ENCODE measurements around the gene CLC. TPM values are rescaled to one million over a fixed set of nuclear protein-coding genes. Genes with fewer than 3 reads are reported as not detected.

Gene CLC
- total RNA-seq, 2 experiments from 2014 or later = not detected

DNA sequence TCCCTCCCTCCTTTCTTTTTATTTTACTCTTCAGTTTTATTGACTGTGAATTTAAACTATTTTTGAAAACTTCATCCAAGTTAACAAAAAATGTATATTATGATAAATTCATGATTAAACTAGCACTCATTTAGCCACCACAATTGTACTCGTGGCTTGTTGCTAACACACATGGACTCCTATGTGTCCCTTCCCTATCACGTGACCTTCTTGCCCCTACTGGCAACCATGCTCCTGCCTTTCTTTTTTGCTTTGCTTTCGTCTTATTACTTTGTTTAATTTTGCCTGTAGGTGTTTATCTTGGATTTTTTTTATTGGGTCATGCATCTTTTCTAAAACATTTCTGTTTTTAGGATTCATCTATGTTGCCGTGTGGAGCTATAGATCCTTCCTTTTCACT is 8.2 kb downstream of the CLC start:
- no peaks in the 10 kb centered on the region for H3K4me1 ChIP-seq (ENCODE audit: insufficient read depth, low read length, poor library complexity, severe bottlenecking)
- TF ChIP-seq, protein P1, sequence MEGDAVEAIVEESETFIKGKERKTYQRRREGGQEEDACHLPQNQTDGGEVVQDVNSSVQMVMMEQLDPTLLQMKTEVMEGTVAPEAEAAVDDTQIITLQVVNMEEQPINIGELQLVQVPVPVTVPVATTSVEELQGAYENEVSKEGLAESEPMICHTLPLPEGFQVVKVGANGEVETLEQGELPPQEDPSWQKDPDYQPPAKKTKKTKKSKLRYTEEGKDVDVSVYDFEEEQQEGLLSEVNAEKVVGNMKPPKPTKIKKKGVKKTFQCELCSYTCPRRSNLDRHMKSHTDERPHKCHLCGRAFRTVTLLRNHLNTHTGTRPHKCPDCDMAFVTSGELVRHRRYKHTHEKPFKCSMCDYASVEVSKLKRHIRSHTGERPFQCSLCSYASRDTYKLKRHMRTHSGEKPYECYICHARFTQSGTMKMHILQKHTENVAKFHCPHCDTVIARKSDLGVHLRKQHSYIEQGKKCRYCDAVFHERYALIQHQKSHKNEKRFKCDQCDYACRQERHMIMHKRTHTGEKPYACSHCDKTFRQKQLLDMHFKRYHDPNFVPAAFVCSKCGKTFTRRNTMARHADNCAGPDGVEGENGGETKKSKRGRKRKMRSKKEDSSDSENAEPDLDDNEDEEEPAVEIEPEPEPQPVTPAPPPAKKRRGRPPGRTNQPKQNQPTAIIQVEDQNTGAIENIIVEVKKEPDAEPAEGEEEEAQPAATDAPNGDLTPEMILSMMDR (conservative IDR thresholded peaks at IDR 0.05; ENCODE audit: low read length) = no peak
- TF ChIP-seq EZH2phosphoT487 (IDR thresholded peaks at IDR 0.05; ENCODE audit: borderline replicate concordance, low read depth, low read length) = no peak
- BruUV-seq (replicated peaks) = no TSS peak
- ChIA-PET CTCF (ENCODE audit: unreplicated experiment) (no interaction called here), POLR2A (no interaction called here)
- no peak overlapping the region for H3K4me3 ChIP-seq (ENCODE audit: low read depth, low read length, poor library complexity, severe bottlenecking)
- no peaks in the 10 kb centered on the region for H3K9me2 ChIP-seq (ENCODE audit: insufficient read depth, low read length)
- H3K79me2 ChIP-seq (ENCODE audit: insufficient read depth, low read depth, low read length) = no peaks in the 10 kb centered on the region
- H3K36me3 ChIP-seq (ENCODE audit: insufficient read depth, low read length) = no peaks in the 10 kb centered on the region
- no peak overlapping the region for H3K4me2 ChIP-seq (ENCODE audit: low read length)
- no peak for DNase-seq (ENCODE audit: low spot score)
- H3K27ac ChIP-seq (ENCODE audit: low read depth, low read length, poor library complexity, severe bottlenecking) = no peak overlapping the region
- no peak overlapping the region for H2AFZ ChIP-seq (ENCODE audit: low read length)
- H4K20me1 ChIP-seq (ENCODE audit: insufficient read depth, low read length) = no peaks in the 10 kb centered on the region
- intact Hi-C loops (cut with micrococcal nuclease; ENCODE audit: unreplicated experiment) = no loop called here
- no peaks in the 10 kb centered on the region for H3K9me3 ChIP-seq (ENCODE audit: low read length)

DNA sequence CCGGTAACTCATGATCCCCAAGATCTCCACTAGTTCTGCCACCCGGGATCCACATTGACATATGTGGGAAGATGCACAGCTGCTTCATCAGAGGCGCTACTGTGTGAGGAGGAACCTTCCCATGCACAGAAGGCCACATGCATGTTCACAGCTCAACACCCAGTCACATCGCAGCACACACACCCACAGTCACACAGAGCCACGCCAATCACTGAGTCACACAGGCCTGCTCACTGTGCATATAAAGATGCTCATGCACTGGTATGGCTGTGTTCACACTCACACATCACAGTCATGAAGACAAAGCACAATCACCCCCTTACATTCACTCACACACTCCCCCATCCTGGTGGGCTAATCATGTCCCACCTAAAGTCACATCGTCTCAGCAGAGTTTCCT is 9.8 kb downstream of the CLC start:
- TF ChIP-seq, protein P1 (conservative IDR thresholded peaks at IDR 0.05; ENCODE audit: low read length) = no peak
- TF ChIP-seq EZH2phosphoT487 (IDR thresholded peaks at IDR 0.05; ENCODE audit: borderline replicate concordance, low read depth, low read length) = no peak
- H3K36me3 ChIP-seq (ENCODE audit: insufficient read depth, low read length) = no peaks in the 10 kb centered on the region
- ChIA-PET POLR2A (no interaction called here), CTCF (ENCODE audit: unreplicated experiment) (interaction anchor here (0.6 kb wide), 1 partner anchor 42 kb away, joined by 3 read pairs; no protein-coding TSS in a partner anchor)
- no peak overlapping the region for H3K4me2 ChIP-seq (ENCODE audit: low read length)
- DNase-seq (ENCODE audit: low spot score) = no peak
- intact Hi-C loops (cut with micrococcal nuclease; ENCODE audit: unreplicated experiment) = no loop called here
- H2AFZ ChIP-seq (ENCODE audit: low read length) = no peak overlapping the region
- no peaks in the 10 kb centered on the region for H3K4me1 ChIP-seq (ENCODE audit: insufficient read depth, low read length, poor library complexity, severe bottlenecking)
- H3K27ac ChIP-seq (ENCODE audit: low read depth, low read length, poor library complexity, severe bottlenecking) = no peak overlapping the region
- H3K9me3 ChIP-seq (ENCODE audit: low read length) = no peaks in the 10 kb centered on the region
- no peaks in the 10 kb centered on the region for H3K79me2 ChIP-seq (ENCODE audit: insufficient read depth, low read depth, low read length)
- no peaks in the 10 kb centered on the region for H4K20me1 ChIP-seq (ENCODE audit: insufficient read depth, low read length)
- no TSS peak for BruUV-seq (replicated peaks)
- H3K9me2 ChIP-seq (ENCODE audit: insufficient read depth, low read length) = no peaks in the 10 kb centered on the region
- H3K4me3 ChIP-seq (ENCODE audit: low read depth, low read length, poor library complexity, severe bottlenecking) = no peak overlapping the region

DNA sequence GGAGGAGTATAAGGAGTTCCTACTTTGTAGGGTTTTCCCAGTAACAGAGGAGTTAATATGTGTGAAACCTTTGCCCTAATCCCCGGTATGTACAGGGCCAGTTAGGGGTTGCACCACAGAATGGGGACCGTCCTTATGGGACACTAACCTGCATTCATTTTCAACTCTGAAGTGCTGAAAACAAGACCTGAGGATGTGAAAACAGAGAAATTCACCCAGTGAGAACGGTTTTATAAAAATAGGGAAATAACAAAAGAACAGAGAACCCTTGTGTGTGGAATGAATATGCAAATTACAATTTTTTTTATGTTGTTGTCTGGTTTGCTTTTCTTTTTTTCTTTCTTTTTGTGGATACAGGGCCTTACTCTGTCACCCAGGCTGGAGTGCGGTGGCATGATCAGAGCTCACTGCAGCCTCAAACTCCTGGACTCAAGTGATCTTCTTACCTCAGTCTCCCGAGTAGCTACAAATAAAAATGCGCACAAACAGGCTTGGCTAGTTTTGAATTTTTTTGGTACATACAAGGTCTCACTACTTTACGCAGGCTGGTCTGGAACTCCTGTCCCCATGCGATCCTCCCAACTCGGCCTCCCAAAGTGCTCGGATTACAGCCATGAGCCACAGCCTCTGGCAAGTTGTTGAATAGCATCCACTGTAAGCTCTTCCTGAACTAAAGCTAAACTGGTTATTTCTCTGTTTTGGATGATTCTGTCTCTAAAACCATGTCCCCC is 10.6 kb downstream of the CLC start:
- Histone ChIP-seq H2AFZ (ENCODE audit: low read length) (no peak overlapping the region), H3K36me3 (ENCODE audit: insufficient read depth, low read length) (no peaks in the 10 kb centered on the region), H3K79me2 (ENCODE audit: insufficient read depth, low read depth, low read length) (no peaks in the 10 kb centered on the region), H3K4me2 (ENCODE audit: low read length) (no peak overlapping the region), H3K27ac (ENCODE audit: low read depth, low read length, poor library complexity, severe bottlenecking) (no peak overlapping the region), H3K9me3 (ENCODE audit: low read length) (no peaks in the 10 kb centered on the region), H3K9me2 (ENCODE audit: insufficient read depth, low read length) (no peaks in the 10 kb centered on the region), H4K20me1 (ENCODE audit: insufficient read depth, low read length) (no peaks in the 10 kb centered on the region), H3K4me1 (ENCODE audit: insufficient read depth, low read length, poor library complexity, severe bottlenecking) (no peaks in the 10 kb centered on the region), H3K4me3 (ENCODE audit: low read depth, low read length, poor library complexity, severe bottlenecking) (no peak overlapping the region)
- BruUV-seq (replicated peaks) = no TSS peak
- ChIA-PET POLR2A (no interaction called here), CTCF (ENCODE audit: unreplicated experiment) (interaction anchor here (0.6 kb wide), 1 partner anchor 43 kb away, joined by 3 read pairs; no protein-coding TSS in a partner anchor)
- DNase-seq (ENCODE audit: low spot score) = no peak
- TF ChIP-seq, protein P1 (conservative IDR thresholded peaks at IDR 0.05; ENCODE audit: low read length) = no peak
- TF ChIP-seq EZH2phosphoT487 (IDR thresholded peaks at IDR 0.05; ENCODE audit: borderline replicate concordance, low read depth, low read length) = no peak
- intact Hi-C loops (cut with micrococcal nuclease; ENCODE audit: unreplicated experiment) = no loop called here

Measured in OCI-LY7 (cell line).